Gastroesophageal sphincter (tissue), 3 donors: Measurements from ENCODE around the gene ISLR2.

ENCODE experiments used
- EP300 ChIP-seq: sonication (generic); formaldehyde crosslinking; IDR thresholded peaks from one replicate; pipeline ENCODE4 v1.6.1; 2017; ENCODE audit warnings: antibody characterized with exemption, mild to moderate bottlenecking
- POLR2A ChIP-seq, 2 donors: fragments of 450-650 bp; IDR thresholded peaks; one replicate each; pipeline ENCODE4 v1.6.1; 2017; ENCODE audit warnings: antibody characterized with exemption in 2 of 2, mild to moderate bottlenecking in 2 of 2, moderate library complexity in 1 of 2
- TF ChIP-seq, protein P1 (sequence below), 4 experiments: fragments of 200-600 bp in 2 of 4; fragments of 450-650 bp in 2 of 4; sonication (generic) in 1 of 4; IDR thresholded peaks; one replicate each; pipeline ENCODE4 v1.5.1; 2017 to 2019; ENCODE audit warnings: antibody characterized with exemption in 4 of 4, mild to moderate bottlenecking in 2 of 4, moderate library complexity in 2 of 4

DNA sequence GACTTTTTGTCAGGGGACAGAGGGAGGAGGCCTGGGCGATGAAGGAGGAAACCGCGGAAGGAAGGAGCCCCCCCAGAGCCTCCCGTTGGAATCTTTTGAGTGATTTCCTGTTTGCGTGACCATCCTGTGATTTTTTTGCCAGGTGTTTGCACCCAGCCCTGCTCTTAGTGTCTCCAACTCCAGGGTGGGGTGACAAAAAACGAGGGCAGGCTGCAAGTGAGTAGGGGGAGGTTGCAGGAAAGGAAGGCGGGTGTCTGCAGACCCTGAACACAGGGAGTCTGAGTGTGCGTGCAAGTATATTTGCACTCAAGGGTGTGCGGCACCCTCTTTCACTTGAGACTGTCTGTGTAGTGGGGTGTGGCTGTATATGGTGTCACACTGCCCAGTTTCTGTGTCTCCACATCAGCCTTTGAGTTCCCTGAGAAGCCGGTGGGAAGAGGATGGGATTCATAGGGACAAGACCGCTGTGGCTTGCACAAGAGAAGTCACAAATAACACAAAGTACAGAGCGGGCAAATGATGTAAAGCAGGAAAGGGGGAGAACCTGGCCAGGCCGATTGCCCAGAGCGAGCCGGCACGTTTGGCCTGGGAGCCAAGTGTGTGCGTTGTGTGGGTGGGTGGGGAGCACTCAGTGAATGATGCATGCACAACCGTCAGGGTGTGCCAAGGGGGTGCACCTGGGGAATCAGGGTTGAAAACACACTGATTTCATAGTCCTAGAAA is 6.6 kb downstream of the ISLR2 start:
- TF ChIP-seq, protein P1, sequence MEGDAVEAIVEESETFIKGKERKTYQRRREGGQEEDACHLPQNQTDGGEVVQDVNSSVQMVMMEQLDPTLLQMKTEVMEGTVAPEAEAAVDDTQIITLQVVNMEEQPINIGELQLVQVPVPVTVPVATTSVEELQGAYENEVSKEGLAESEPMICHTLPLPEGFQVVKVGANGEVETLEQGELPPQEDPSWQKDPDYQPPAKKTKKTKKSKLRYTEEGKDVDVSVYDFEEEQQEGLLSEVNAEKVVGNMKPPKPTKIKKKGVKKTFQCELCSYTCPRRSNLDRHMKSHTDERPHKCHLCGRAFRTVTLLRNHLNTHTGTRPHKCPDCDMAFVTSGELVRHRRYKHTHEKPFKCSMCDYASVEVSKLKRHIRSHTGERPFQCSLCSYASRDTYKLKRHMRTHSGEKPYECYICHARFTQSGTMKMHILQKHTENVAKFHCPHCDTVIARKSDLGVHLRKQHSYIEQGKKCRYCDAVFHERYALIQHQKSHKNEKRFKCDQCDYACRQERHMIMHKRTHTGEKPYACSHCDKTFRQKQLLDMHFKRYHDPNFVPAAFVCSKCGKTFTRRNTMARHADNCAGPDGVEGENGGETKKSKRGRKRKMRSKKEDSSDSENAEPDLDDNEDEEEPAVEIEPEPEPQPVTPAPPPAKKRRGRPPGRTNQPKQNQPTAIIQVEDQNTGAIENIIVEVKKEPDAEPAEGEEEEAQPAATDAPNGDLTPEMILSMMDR (IDR thresholded peaks at IDR 0.05), result no peak
- TF ChIP-seq POLR2A (IDR thresholded peaks at IDR 0.05) (no peak), EP300 (no peak)
